Astrocyte of the spinal cord (primary cell): ENCODE measurements around the gene ARR3.
"Not testable (repeated sequence)": the region's sequence is repeated elsewhere in the genome, so short reads cannot be mapped to it uniquely, and the experiment has no call there.

ENCODE experiments used
- DNase-seq: peaks from one replicate; pipeline ENCODE4 v3.0.0; 2011; ENCODE audit warnings: low read depth, low spot score
- H3K4me3 ChIP-seq: 2 replicates; pipeline ENCODE4 v1.5.1; 2011; ENCODE audit warnings: low read depth, mild to moderate bottlenecking, low read length, moderate library complexity
- in situ Hi-C: cut with HindIII; loops from 2 replicates; pipeline ENCODE4 v1.10.0; 2017; ENCODE audit warnings: low sequenced_read_pairs
- TF ChIP-seq, protein P1 (sequence below): IDR thresholded peaks from 2 replicates; pipeline ENCODE4 v1.5.1; 2012; ENCODE audit warnings: low read depth, mild to moderate bottlenecking, low read length, inconsistent platforms

The ARR3 gene

DNA sequence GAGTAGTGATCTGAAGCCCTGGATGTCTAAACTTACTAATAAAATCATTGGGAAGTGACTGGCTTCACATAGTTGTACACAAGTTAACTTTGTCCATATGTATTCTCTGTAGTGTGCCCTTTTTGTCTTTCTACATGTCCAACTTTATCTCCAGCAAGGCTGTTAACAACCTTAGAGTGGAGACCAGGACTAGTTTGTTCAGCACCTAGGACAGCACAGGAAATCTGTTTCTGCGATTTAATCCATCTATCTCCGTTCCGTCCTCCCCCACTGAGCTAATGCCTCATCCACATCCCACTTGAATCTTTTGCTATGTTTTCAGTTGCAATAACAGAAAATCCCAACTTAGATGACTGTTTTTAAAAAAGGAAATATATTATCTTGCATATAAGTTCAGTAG is 3.4 kb upstream of the ARR3 start:
- in situ Hi-C loops = no loop called here
- DNase-seq = no peak
- TF ChIP-seq, protein P1, sequence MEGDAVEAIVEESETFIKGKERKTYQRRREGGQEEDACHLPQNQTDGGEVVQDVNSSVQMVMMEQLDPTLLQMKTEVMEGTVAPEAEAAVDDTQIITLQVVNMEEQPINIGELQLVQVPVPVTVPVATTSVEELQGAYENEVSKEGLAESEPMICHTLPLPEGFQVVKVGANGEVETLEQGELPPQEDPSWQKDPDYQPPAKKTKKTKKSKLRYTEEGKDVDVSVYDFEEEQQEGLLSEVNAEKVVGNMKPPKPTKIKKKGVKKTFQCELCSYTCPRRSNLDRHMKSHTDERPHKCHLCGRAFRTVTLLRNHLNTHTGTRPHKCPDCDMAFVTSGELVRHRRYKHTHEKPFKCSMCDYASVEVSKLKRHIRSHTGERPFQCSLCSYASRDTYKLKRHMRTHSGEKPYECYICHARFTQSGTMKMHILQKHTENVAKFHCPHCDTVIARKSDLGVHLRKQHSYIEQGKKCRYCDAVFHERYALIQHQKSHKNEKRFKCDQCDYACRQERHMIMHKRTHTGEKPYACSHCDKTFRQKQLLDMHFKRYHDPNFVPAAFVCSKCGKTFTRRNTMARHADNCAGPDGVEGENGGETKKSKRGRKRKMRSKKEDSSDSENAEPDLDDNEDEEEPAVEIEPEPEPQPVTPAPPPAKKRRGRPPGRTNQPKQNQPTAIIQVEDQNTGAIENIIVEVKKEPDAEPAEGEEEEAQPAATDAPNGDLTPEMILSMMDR = no peak
- H3K4me3 ChIP-seq = no peak overlapping the region

DNA sequence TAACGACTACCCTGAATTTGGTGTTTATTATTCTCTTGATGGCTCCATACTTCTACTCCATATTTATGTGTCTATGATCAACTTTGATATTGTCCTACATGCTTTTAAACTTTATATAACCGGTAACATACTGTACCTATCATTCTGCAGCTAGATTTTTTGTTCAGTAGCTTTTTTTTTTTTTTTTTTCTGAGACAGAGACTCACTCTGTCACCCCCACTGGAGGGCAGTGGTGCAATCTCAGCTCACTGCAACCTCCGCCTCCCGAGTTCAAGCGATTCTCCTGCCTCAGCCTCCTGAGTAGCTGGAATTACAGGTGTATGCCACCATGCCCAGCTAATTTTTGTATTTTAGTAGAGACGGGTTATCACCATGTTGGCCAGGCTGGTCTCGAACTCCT is 5.9 kb downstream of the ARR3 start:
- DNase-seq, H3K4me3 ChIP-seq, in situ Hi-C loops: not testable (repeated sequence)

DNA sequence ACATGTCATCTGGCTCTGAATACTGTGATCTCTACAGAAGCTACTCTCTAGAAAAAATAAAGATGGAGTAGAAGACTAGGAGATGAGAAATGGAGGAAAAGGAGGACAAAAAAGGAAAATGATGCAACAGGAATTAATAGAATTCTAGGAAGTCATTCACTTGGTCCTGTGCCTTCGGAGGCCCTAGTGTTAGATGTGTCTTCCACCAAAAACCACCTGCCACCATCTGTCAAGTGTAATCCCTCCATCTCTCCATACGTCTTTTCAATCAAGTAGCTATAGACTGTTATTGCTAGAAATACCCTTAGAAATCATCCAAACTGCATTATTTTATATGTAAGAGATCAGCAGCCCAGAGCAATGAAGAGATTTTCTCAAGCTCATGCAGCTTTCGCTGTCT is 10.9 kb downstream of the ARR3 start:
- in situ Hi-C loops = no loop called here
- no peak overlapping the region for H3K4me3 ChIP-seq
- TF ChIP-seq, protein P1 = no peak
- no peak for DNase-seq

DNA sequence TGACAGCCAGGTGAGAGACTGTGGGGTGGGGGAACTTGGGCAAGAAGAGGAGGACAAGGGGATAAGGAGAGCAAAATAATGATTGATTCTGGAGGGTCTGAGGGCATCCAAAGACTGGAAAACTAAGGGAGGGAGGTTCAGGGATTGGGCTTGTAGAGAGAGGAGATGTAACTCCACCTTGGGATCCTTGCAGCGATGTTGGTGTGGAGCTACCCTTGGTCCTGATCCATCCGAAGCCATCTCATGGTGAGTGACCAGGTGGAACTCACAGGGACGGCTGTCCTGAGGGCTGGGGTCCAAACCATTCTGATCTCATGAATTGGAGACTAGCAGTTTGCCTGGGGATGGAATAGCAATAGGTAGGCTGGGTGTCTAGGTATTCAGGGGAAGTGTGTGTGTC is 12.4 kb downstream of the ARR3 start:
- in situ Hi-C loops = no loop called here

DNA sequence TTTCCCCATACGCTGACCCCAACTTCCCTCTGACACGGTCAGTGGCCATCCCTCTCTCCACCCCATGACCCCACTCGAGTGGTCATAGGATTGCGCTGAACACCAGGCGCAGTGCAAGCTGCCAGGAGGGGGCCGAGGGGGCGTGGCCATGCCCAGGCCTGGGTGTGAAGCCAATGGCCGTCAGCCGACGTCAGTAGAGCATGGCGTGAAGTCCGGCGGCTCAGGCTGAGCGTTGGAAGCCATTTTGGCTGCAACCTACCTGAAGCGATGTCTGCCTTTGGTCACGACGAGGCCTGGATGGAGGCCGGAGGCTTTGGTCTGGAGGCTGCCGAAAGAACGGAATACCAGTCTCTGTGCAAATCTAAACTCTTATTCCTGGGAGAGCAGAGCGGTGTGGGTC is 13.8 kb downstream of the ARR3 start, which contains the start of gene RAB41:
RAB41 (plus strand) TSS at position 222 of the 400 bp plus-strand sequence; CDS start at position 268, 46 bp downstream.
- TF ChIP-seq, protein P1 = no peak
- H3K4me3 ChIP-seq = no peak within 1 kb of the TSS
- in situ Hi-C loops = no loop called here
- no peak for DNase-seq

More for the DNA sequence above, 12.4 kb downstream of the ARR3 start:
- no peak for DNase-seq
- no peak overlapping the region for H3K4me3 ChIP-seq
- TF ChIP-seq, protein P1 = no peak

DNA sequence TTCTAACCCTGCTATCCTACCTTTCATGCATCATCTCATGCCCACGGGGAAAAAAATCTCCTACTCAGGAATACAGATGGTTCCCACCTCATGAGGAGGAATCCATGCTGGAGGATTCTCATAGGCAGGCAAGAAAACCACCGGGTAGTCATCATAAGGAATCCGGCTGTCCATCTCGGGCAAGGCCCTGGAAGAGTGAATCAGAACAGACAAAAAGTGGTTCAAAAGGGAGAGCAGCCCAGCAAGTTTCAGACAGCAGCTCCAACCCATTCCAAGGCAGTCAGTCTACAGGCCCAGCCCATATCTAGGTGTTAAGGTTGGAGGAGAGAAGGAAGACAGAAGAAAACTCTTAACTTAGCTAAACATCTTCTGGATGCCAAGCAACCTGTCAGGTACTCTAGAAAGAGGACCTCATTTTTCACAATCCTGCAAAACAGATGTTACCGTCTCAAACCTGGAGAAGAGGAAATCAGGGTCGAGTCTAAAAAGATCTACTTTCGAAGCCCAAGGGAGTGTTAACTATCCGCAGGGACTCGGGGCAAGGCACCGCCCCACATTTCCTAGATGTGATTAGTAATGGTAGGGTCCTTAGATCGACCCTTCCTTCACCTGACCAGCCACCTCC is 21.1 kb downstream of the ARR3 start:
- H3K4me3 ChIP-seq = peak overlapping the region; percentile 77
- in situ Hi-C loops = no loop called here
- DNase-seq = no peak
- TF ChIP-seq, protein P1 = no peak

DNA sequence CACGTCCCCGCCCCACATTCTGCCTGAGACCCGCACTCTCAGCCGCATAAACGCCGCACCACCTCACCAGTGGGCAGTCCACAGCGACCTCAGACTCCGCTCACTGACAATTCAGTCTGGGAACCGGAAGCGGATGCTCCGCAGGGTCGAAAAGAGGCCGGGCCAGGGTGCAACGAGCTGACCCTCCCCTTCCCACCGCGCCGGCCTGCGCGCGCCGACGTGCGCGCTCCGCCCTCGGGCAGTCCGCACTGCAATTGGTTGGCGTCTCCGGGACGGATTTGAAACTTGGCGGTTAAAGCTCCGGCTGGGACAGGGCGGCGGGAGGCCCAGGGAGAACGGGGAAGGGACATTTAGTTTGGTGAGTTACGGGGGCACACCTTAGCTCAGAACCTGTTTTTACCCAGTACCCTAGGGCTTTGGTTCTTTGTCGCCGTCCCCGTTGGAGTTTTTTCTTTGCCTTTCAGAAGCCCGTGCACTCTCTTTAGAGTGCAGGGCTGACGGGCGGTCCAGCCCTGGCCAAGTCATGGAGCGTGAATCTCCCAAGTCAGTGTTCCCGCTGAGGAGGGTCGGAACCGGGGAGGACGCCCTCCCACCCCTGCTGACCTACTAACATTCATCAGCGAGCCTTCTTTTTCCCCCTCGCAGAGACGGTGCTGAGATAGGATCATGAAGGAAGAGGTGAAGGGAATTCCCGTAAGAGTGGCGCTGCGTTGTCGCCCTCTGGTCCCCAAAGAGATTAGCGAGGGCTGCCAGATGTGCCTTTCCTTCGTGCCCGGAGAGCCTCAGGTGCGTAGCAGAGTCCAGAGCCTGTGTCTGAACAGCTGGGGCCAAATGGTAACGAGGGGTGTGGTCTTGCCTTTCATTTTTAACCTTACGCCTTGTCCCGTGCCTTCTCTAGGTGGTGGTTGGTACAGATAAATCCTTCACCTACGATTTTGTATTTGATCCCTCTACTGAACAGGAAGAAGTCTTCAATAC is 21.9 kb downstream of the ARR3 start, which contains the start of the genes KIF4A and PDZD11:
KIF4A (plus strand) TSS at position 312 of the 978 bp plus-strand sequence; CDS start at position 667, 355 bp downstream.
PDZD11 (minus strand) TSS at position 135 of the 978 bp plus-strand sequence. CDS start 586 bp downstream, outside the sequence.
- peak within 1 kb of the TSS; percentile 77 for H3K4me3 ChIP-seq
- TF ChIP-seq, protein P1 = no peak
- in situ Hi-C loops = no loop called here
- DNase-seq = peak; percentile 79
